A673 (cell line): ENCODE measurements around the gene PLK1. TPM values are rescaled to one million over a fixed set of nuclear protein-coding genes. Genes with fewer than 3 reads are reported as not detected.

ENCODE experiments used
- BruUV-seq: library from RNA; stranded (reverse); fragments of 400-500 nt; replicated peaks from 2 replicates; lab custom pipeline; 2021; lab: Mats Ljungman, UMichigan
- CTCF ChIA-PET: fragments of 300-600 bp; sonication (Branson Sonifier 250); formaldehyde crosslinking; loops from one replicate; lab custom pipeline; 2022; ENCODE audit warnings: antibody characterized with exemption; lab: Charles Lee
- POLR2A ChIA-PET: fragments of 300-600 bp; sonication (Branson Sonifier 250); formaldehyde crosslinking; loops from one replicate; lab custom pipeline; 2022; ENCODE audit warnings: antibody characterized with exemption; ENCODE audit not compliant: low non-redundant PET; lab: Charles Lee
- DNase-seq: peaks from one replicate; pipeline ENCODE4 v3.0.0-alpha.2; 2015; ENCODE audit warnings: low spot score
- H3K27ac ChIP-seq: fragments of 200-600 bp; sonication (generic); 2 replicates; pipeline ENCODE4 v1.5.1; 2016; ENCODE audit warnings: mixed run types, low read depth, mild to moderate bottlenecking, mixed read lengths, antibody characterized with exemption, low read length; ENCODE audit not compliant: poor library complexity, severe bottlenecking
- H3K27me3 ChIP-seq: fragments of 200-600 bp; sonication (generic); replicated peaks from 2 replicates; pipeline ENCODE4 v1.6.1; 2017; ENCODE audit warnings: mixed run types, low read depth, mild to moderate bottlenecking, mixed read lengths, antibody characterized with exemption, low read length; ENCODE audit not compliant: insufficient read depth, poor library complexity
- H3K36me3 ChIP-seq: fragments of 200-600 bp; sonication (generic); 2 replicates; pipeline ENCODE4 v1.6.1; 2016; ENCODE audit warnings: mixed run types, mild to moderate bottlenecking, mixed read lengths, antibody characterized with exemption, low read length; ENCODE audit not compliant: insufficient read depth, poor library complexity, severe bottlenecking
- H3K4me1 ChIP-seq: fragments of 200-600 bp; sonication (generic); 2 replicates; pipeline ENCODE4 v1.6.1; 2017; ENCODE audit warnings: mixed run types, mild to moderate bottlenecking, mixed read lengths, antibody characterized with exemption, low read length; ENCODE audit not compliant: insufficient read depth, poor library complexity, severe bottlenecking
- H3K4me3 ChIP-seq: fragments of 200-600 bp; sonication (generic); 2 replicates; pipeline ENCODE4 v1.5.1; 2016; ENCODE audit warnings: low read depth, mixed run types, mild to moderate bottlenecking, mixed read lengths, low read length; ENCODE audit not compliant: poor library complexity, severe bottlenecking
- H3K9me3 ChIP-seq: fragments of 200-600 bp; sonication (generic); 2 replicates; pipeline ENCODE4 v1.6.1; 2016; ENCODE audit warnings: mixed run types, low read depth, mild to moderate bottlenecking, mixed read lengths, antibody characterized with exemption, low read length; ENCODE audit not compliant: poor library complexity, severe bottlenecking
- CTCF ChIP-seq: fragments of 300-800, 200-600 bp; sonication (generic); conservative IDR thresholded peaks from 2 replicates; pipeline ENCODE4 v1.5.1; 2017; ENCODE audit warnings: low read depth, mild to moderate bottlenecking, antibody characterized with exemption, low read length, moderate library complexity, mixed read lengths
- EZH2 ChIP-seq: fragments of 200-600 bp; sonication (generic); IDR thresholded peaks from 2 replicates; pipeline ENCODE4 v1.6.1; 2017; ENCODE audit warnings: borderline replicate concordance, low read depth, mild to moderate bottlenecking, mixed read lengths, antibody characterized with exemption, low read length; ENCODE audit not compliant: poor library complexity, severe bottlenecking
- intact Hi-C: fragments of 100-400 bp; cut with micrococcal nuclease; formaldehyde crosslinking; loops from one replicate; pipeline ENCODE4 v1.10.0; 2022; ENCODE audit not compliant: unreplicated experiment
- total RNA-seq: library from RNA; stranded (reverse); gene quantifications from 2 replicates; pipeline ENCODE4 v1.2.3, GENCODE V29; 2021

PLK1 gene
- total RNA-seq, 1 experiment from 2014 or later = 234 TPM

- TF ChIP-seq EZH2 = no peak
- no peak for TF ChIP-seq CTCF
- Histone ChIP-seq H3K27ac (no peak overlapping the region), H3K4me3 (no peak overlapping the region), H3K9me3 (peaks cover 4% of the 10 kb centered on the region), H3K27me3 (peaks cover 7% of the 10 kb centered on the region), H3K36me3 (no peaks in the 10 kb centered on the region), H3K4me1 (no peaks in the 10 kb centered on the region)
- DNase-seq = no peak
- BruUV-seq = no TSS peak
- intact Hi-C loops = no loop called here
- CTCF ChIA-PET = no interaction called here
- POLR2A ChIA-PET = no interaction called here
These were observed 31.8 kb downstream of the PLK1 start for GRCh38 chr16:23710504-23710903.

- BruUV-seq = no TSS peak
- no peak overlapping the region for H3K4me3 ChIP-seq
- POLR2A ChIA-PET = no interaction called here
- H3K36me3 ChIP-seq = no peaks in the 10 kb centered on the region
- DNase-seq = no peak
- peaks cover 4% of the 10 kb centered on the region for H3K9me3 ChIP-seq
- CTCF ChIA-PET = no interaction called here
- TF ChIP-seq EZH2 = no peak
- no peak for TF ChIP-seq CTCF
- no peak overlapping the region for H3K27ac ChIP-seq
- no peaks in the 10 kb centered on the region for H3K4me1 ChIP-seq
- intact Hi-C loops = no loop called here
- peaks cover 7% of the 10 kb centered on the region for H3K27me3 ChIP-seq
These were observed 33.1 kb downstream of the PLK1 start for GRCh38 chr16:23711785-23712184.

GRCh38 chr16:23712976-23713375 is 34.3 kb downstream of the PLK1 start, which contains the start of gene ERN2:
TSS of gene ERN2 (minus strand) at chr16:23713222. CDS start at chr16:23713187, 35 bp downstream.
- no TSS peak for BruUV-seq
- ChIA-PET POLR2A (no interaction called here), CTCF (no interaction called here)
- no peak for DNase-seq
- TF ChIP-seq EZH2 (no peak), CTCF (no peak)
- Histone ChIP-seq H3K4me3 (no peak within 1 kb of the TSS), H3K27me3 (peaks cover 7% of the 10 kb centered on the region), H3K4me1 (no peaks in the 10 kb centered on the region), H3K36me3 (no peaks in the 10 kb centered on the region), H3K9me3 (peaks cover 4% of the 10 kb centered on the region), H3K27ac (no peak within 1 kb of the TSS)
- intact Hi-C loops = no loop called here
